Body of pancreas (tissue), 4 donors: ENCODE results near the gene CSNK1A1.

ENCODE experiments used
- POLR2A ChIP-seq, 3 donors: fragments of 450-650 bp; IDR thresholded peaks; one replicate each; pipeline ENCODE4 v1.6.1; 2016; ENCODE audit warnings: antibody characterized with exemption in 3 of 3, mild to moderate bottlenecking in 2 of 3
- TF ChIP-seq, protein P1 (sequence below), 7 experiments: fragments of 450-650 bp in 4 of 7; fragments of 200-600 bp in 3 of 7; sonication (generic) in 3 of 7; IDR thresholded peaks; one replicate each; pipeline ENCODE4 v1.5.1; 2016 to 2019; ENCODE audit warnings: antibody characterized with exemption in 7 of 7

GRCh38 chr5:149496917-149497316 lies 54.3 kb downstream of the CSNK1A1 start:
- TF ChIP-seq, protein P1, sequence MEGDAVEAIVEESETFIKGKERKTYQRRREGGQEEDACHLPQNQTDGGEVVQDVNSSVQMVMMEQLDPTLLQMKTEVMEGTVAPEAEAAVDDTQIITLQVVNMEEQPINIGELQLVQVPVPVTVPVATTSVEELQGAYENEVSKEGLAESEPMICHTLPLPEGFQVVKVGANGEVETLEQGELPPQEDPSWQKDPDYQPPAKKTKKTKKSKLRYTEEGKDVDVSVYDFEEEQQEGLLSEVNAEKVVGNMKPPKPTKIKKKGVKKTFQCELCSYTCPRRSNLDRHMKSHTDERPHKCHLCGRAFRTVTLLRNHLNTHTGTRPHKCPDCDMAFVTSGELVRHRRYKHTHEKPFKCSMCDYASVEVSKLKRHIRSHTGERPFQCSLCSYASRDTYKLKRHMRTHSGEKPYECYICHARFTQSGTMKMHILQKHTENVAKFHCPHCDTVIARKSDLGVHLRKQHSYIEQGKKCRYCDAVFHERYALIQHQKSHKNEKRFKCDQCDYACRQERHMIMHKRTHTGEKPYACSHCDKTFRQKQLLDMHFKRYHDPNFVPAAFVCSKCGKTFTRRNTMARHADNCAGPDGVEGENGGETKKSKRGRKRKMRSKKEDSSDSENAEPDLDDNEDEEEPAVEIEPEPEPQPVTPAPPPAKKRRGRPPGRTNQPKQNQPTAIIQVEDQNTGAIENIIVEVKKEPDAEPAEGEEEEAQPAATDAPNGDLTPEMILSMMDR (IDR thresholded peaks at IDR 0.05) = no peak
- no peak for TF ChIP-seq POLR2A (IDR thresholded peaks at IDR 0.05)
